Stimulated activated CD8-positive, alpha-beta memory T cell treated with anti-CD3 and anti-CD28 coated beads, Interleukin-7, amount 100 ng/mL, for 1 hour (primary cell): ENCODE results near the gene HDAC1.
"Not testable (repeated sequence)": the region's sequence is repeated elsewhere in the genome, so short reads cannot be mapped to it uniquely, and the experiment has no call there.

Experiments used
- DNase-seq, 2 donors: peaks; one replicate each; pipeline ENCODE4 v3.0.0-alpha.2; 2020; ENCODE audit warnings: low read depth in 2 of 2

The HDAC1 gene

GRCh38 chr1:32349211-32349708 is 57.4 kb downstream of the HDAC1 start:
- no peak for DNase-seq

- DNase-seq = peak in 1 of 2 donors; percentile 46
Observed at GRCh38 chr1:32350785-32351398, 59.0 kb downstream of the HDAC1 start.

- DNase-seq = peak; percentile 70 to 79
Observed at GRCh38 chr1:32351399-32352238, 59.7 kb downstream of the HDAC1 start.

DNA sequence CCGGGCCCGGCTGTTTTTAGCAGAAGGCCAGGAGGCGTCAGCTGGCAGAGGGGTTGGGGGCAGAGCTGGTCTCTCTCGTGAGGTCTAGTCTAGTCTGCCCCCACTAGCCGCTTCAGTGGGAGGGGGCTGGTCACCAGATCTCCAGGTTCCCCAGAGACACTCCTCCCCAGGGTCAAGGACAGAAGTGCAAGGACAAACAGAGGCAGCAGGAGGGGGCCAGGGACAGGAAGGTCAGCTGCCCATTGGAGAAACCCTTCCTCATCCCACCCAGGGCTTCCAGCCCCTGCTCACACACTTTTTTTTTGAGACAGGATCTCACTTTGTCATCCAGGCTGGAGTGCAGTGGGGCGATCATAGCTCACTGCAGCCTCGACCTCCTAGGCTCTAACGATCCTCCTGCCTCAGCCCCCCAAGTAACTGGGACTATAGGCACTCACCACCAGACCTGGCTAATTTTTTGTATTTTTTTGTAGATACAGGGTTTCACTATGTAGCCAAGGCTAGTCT is 60.4 kb downstream of the HDAC1 start:
- no peak for DNase-seq

- no peak for DNase-seq
Observed at GRCh38 chr1:32352831-32353383, 61.0 kb downstream of the HDAC1 start.

GRCh38 chr1:32353431-32353830 is 61.5 kb downstream of the HDAC1 start:
- DNase-seq = no peak

- no peak for DNase-seq
Observed at GRCh38 chr1:32353886-32354570, 62.1 kb downstream of the HDAC1 start.

GRCh38 chr1:32355778-32356177 is 63.9 kb downstream of the HDAC1 start:
- not testable (repeated sequence) for DNase-seq

GRCh38 chr1:32356478-32356877 is 64.6 kb downstream of the HDAC1 start:
- no peak for DNase-seq

- DNase-seq = no peak
Observed at GRCh38 chr1:32357614-32358013, 65.7 kb downstream of the HDAC1 start.

DNA sequence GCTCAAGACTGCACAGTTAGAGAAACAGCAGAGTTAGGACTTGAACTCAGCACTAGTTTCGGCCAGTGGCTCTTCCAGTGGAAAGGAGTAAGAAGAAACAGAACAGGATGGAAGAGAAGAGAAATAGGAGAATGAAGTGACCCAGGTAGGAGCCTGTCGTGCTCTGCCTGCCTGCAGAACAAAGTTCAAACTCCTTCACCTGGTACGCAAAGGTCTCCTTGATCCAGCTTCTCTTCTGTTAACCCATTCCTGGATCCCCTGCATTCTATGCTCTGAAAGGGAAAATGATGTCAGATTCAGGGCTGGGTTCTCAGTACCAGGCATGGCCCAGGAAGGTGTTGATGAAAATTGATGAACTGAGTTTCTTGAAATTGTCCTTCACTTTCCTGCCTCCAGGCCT is 66.6 kb downstream of the HDAC1 start:
- no peak for DNase-seq

GRCh38 chr1:32361308-32361673 is 69.4 kb downstream of the HDAC1 start:
- no peak for DNase-seq

DNA sequence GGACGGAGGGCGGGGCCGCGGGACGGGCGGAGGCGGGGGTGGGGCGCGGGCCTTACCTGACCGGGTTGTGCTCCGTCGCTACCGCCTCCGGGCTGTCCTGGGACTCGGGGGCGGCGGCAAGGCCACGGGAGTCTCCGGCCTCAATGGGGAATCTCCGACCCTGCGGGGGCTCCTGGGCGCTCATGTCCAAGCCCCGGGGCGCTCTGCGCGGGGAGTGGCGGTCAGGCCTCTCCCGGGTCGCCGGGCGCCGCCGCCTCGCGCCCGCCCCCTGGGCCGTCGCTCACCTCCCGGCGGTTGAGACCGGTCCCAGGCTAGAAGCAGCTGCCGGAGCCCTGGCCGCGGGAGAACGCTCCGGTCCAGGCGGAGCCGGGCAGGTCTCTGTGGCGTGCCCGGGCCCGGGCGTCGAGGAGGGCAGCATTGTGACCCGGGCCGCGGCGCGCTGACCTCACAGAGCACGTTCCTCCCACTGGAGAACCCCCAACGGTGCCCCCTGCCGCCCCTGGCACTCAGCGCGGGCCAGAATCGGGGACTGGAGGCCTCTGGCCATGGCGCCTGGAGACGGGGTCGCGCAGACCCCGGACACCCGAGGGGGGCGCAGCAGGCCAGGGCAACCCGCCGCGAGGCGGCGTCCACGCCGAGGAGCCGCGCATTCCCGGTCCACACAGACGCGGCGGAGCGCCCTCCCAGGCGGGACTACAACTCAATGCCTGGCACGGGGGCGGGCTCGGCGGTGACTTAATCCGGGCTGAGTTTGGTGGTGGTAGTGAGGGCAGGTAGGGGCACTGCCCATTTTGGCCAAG is 70.0 kb downstream of the HDAC1 start:
- DNase-seq = no peak

DNA sequence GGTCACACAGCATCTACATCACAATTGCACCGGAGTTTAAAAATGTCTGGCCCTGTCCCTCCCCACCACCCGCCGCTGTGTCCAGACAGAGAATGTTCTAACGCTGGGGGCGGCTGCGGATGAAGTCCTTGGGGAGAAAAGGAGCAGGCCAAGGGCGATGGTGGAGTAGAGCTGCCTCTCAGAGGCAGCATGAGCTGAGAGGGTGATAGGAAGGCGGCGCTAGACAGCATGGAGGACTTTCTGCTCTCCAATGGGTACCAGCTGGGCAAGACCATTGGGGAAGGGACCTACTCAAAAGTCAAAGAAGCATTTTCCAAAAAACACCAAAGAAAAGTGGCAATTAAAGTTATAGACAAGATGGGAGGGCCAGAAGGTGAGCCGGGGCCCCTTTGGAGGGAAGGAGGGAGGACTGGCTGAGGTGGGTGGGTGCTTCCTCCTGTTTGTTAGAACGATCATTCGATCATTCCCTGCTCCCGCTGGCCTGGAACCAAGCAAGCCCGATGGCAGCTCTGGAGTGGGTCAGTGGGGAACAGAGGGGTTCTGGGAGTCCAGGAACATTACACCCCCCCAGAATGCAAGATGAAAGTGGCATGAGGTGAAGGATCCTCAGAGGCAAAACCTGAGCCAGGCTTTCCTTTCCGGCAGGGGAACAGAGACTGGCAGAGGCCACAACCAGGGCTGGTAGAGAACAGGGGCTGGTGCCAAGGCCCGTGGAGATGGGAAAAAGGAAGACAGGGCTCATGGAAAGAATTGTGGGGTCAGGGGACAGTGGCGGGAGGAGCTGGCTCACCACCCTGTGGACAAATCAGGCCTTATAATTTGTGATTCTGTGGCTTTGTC is 70.8 kb downstream of the HDAC1 start, which contains the start of the genes FAM229A and TSSK3:
Gene FAM229A, minus strand, starts transcription at position 12 of the 840 bp plus-strand sequence. CDS start 394 bp downstream, outside the sequence.
Gene TSSK3, plus strand, starts transcription at position 66 of the 840 bp plus-strand sequence. Its CDS starts 163 bp downstream, at position 229.
- DNase-seq = no peak

DNA sequence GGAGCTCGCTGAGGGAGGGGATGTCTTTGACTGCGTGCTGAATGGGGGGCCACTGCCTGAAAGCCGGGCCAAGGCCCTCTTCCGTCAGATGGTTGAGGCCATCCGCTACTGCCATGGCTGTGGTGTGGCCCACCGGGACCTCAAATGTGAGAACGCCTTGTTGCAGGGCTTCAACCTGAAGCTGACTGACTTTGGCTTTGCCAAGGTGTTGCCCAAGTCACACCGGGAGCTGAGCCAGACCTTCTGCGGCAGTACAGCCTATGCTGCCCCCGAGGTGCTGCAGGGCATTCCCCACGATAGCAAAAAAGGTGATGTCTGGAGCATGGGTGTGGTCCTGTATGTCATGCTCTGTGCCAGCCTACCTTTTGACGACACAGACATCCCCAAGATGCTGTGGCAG is 71.8 kb downstream of the HDAC1 start:
- no peak for DNase-seq

DNA sequence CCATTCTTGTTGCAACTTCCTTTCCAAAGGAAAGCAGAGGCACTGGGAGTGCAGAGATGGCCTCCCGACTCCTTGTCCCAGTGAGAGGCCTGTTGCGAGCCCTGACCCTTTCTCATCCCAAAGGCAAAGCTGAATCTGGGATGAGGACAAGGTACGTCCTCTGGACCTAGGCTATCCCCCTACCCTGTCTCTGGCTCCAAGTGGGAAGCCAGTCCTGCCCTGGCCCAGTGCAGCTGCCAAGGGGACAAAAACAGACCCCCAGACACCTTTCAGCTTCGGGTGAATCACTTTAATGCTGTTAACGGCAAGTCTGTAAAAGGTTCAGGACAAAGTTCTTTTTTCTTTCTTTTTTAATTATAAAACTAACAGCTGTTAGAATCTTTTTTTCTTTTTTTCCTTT is 73.0 kb downstream of the HDAC1 start:
- DNase-seq = no peak

- DNase-seq = no peak
Observed at GRCh38 chr1:32365445-32365844, 73.6 kb downstream of the HDAC1 start.

DNA sequence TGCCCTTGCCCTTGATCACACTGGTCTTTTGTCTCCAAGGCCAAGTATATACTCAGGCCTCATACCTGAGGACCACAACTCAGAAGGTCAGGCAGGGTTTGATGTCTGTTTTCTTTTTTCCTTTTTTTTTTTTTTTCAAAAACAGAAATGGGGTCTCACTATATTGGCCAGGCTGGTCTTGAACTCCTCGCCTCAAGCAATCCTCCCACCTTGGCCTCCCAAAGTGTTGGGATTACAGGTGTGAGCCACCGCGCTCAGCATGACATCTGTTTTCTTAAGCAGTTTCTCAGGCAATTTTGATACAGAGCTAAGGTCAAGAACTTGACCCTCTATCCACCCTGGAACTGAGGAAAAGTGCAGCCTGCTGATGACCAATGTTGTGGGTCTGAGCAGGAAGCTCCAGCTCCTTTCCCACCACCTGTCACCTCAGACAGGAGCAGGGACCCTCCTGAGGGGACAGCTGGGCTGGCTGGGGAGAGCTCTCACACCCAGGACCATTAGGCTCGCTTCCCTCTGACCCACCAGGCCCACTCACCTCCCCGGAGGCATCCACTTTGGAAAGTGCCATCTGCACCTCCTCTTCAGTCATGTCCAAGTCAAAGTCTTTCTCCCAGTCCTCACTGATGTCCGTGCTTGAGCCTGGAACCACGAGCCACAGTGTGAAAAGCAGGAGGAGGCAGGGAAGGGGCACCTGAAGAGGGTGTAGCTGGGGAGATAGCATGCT is 76.2 kb downstream of the HDAC1 start:
- DNase-seq = no peak

GRCh38 chr1:32372149-32372756 is 80.4 kb downstream of the HDAC1 start:
- DNase-seq = no peak
